HEK293 (cell line): ENCODE results near the gene ZSCAN20.

Experiments used
- CTCF ChIP-seq: fragments of 450-650 bp; formaldehyde crosslinking; IDR thresholded peaks from 2 replicates; pipeline ENCODE4 v1.5.1; 2016; ENCODE audit warnings: missing biosample characterization, missing genetic modification characterization
- HOXC10 ChIP-seq: sonication (generic); formaldehyde crosslinking; IDR thresholded peaks from 2 replicates; pipeline ENCODE4 v1.8.1; 2023; ENCODE audit warnings: mild to moderate bottlenecking, missing genetic modification reagents
- KLF16 ChIP-seq: fragments of 450-650 bp; formaldehyde crosslinking; IDR thresholded peaks from 2 replicates; pipeline ENCODE4 v1.5.1; 2017; ENCODE audit warnings: missing biosample characterization, missing genetic modification characterization
- REST ChIP-seq: fragments of 450-650 bp; formaldehyde crosslinking; IDR thresholded peaks from 2 replicates; pipeline ENCODE4 v1.5.1; 2016; ENCODE audit warnings: missing biosample characterization, missing genetic modification characterization
- YY1 ChIP-seq: fragments of 450-650 bp; formaldehyde crosslinking; IDR thresholded peaks from 2 replicates; pipeline ENCODE4 v1.5.1; 2018; ENCODE audit warnings: missing biosample characterization, missing genetic modification characterization
- ZBTB1 ChIP-seq: fragments of 450-650 bp; formaldehyde crosslinking; IDR thresholded peaks from 2 replicates; pipeline ENCODE4 v1.5.1; 2016; ENCODE audit warnings: missing biosample characterization, missing genetic modification characterization
- ZFP3 ChIP-seq: fragments of 450-650 bp; formaldehyde crosslinking; IDR thresholded peaks from 2 replicates; pipeline ENCODE4 v1.5.1; 2016; ENCODE audit warnings: low read depth, missing biosample characterization, missing genetic modification characterization
- ZNF155 ChIP-seq: fragments of 450-650 bp; formaldehyde crosslinking; IDR thresholded peaks from 2 replicates; pipeline ENCODE4 v1.5.1; 2016; ENCODE audit warnings: missing biosample characterization, missing genetic modification characterization
- ZNF202 ChIP-seq: fragments of 450-650 bp; formaldehyde crosslinking; IDR thresholded peaks from 2 replicates; pipeline ENCODE4 v1.5.1; 2016; ENCODE audit warnings: missing biosample characterization, missing genetic modification characterization, borderline replicate concordance
- ZNF23 ChIP-seq: fragments of 450-650 bp; formaldehyde crosslinking; IDR thresholded peaks from 2 replicates; pipeline ENCODE4 v1.5.1; 2016; ENCODE audit warnings: missing biosample characterization, missing genetic modification characterization, borderline replicate concordance
- ZNF433 ChIP-seq: fragments of 450-650 bp; formaldehyde crosslinking; IDR thresholded peaks from 2 replicates; pipeline ENCODE4 v1.5.1; 2016; ENCODE audit warnings: missing biosample characterization, missing genetic modification characterization, low read depth
- TF ChIP-seq, protein P1 (sequence below): sonication (generic); formaldehyde crosslinking; IDR thresholded peaks from 2 replicates; pipeline ENCODE4 v1.8.1; 2022; ENCODE audit warnings: mild to moderate bottlenecking, moderate library complexity, missing genetic modification reagents
- TF ChIP-seq, protein P2 (sequence below): fragments of 450-650 bp; formaldehyde crosslinking; optimal IDR thresholded peaks from 2 replicates; pipeline ENCODE3; 2016; ENCODE audit warnings: missing biosample characterization, mild to moderate bottlenecking, missing genetic modification characterization

- TF ChIP-seq, protein P1, sequence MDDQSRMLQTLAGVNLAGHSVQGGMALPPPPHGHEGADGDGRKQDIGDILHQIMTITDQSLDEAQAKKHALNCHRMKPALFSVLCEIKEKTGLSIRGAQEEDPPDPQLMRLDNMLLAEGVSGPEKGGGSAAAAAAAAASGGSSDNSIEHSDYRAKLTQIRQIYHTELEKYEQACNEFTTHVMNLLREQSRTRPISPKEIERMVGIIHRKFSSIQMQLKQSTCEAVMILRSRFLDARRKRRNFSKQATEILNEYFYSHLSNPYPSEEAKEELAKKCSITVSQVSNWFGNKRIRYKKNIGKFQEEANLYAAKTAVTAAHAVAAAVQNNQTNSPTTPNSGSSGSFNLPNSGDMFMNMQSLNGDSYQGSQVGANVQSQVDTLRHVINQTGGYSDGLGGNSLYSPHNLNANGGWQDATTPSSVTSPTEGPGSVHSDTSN (CRISPR knock-in tag): no peak
- TF ChIP-seq CTCF (tag by site-specific recombination): no peak
- TF ChIP-seq ZNF433 (tag by site-specific recombination): no peak
- TF ChIP-seq YY1 (tag by site-specific recombination): no peak
- TF ChIP-seq HOXC10 (CRISPR knock-in tag): no peak
- no peak for TF ChIP-seq ZFP3 (tag by site-specific recombination)
- TF ChIP-seq, protein P2, sequence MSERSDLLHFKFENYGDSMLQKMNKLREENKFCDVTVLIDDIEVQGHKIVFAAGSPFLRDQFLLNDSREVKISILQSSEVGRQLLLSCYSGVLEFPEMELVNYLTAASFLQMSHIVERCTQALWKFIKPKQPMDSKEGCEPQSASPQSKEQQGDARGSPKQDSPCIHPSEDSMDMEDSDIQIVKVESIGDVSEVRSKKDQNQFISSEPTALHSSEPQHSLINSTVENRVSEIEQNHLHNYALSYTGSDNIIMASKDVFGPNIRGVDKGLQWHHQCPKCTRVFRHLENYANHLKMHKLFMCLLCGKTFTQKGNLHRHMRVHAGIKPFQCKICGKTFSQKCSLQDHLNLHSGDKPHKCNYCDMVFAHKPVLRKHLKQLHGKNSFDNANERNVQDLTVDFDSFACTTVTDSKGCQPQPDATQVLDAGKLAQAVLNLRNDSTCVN (tag by site-specific recombination): no peak
- TF ChIP-seq ZNF23: no peak
- no peak for TF ChIP-seq ZNF155 (tag by site-specific recombination)
- TF ChIP-seq REST (tag by site-specific recombination): no peak
- TF ChIP-seq ZNF202: no peak
- no peak for TF ChIP-seq ZBTB1 (tag by site-specific recombination)
- no peak for TF ChIP-seq KLF16
Measured at GRCh38 chr1:33512226-33513011, 40.0 kb downstream of the ZSCAN20 start.
